HepG2 (cell line): Measurements from ENCODE around the gene WBP1. TPM values are rescaled to one million over a fixed set of nuclear protein-coding genes. Genes with fewer than 3 reads are reported as not detected.

Experiments
- AKNA ChIP-seq: sonication (generic); formaldehyde crosslinking; IDR thresholded peaks from 2 replicates; pipeline ENCODE4 v1.4.0; 2020; ENCODE audit warnings: missing genetic modification reagents, borderline replicate concordance
- ETS1 ChIP-seq: sonication (generic); formaldehyde crosslinking; IDR thresholded peaks from 2 replicates; pipeline ENCODE4 v1.4.0; 2020; ENCODE audit warnings: missing genetic modification reagents
- SKIL ChIP-seq: sonication (generic); formaldehyde crosslinking; IDR thresholded peaks from 2 replicates; pipeline ENCODE4 v1.8.0; 2022; ENCODE audit warnings: missing genetic modification reagents, mild to moderate bottlenecking, moderate library complexity, borderline replicate concordance
- ZNF124 ChIP-seq: sonication (generic); formaldehyde crosslinking; IDR thresholded peaks from 2 replicates; pipeline ENCODE4 v1.4.0; 2020; ENCODE audit warnings: missing genetic modification reagents
- ZNF432 ChIP-seq: sonication (generic); formaldehyde crosslinking; IDR thresholded peaks from 2 replicates; pipeline ENCODE4 v1.5.0; 2020; ENCODE audit warnings: missing genetic modification reagents, mild to moderate bottlenecking, borderline replicate concordance
- polyA plus RNA-seq, 8 experiments: library from polyadenylated mRNA; depleted of rRNA in 3 of 8; stranded (reverse) in 7 of 8; unstranded in 1 of 8; fragments of >200 nt; fragmentation: Illumina TruSeq in 4 of 8; extraction: Trizol in 4 of 8; gene quantifications; 2 replicates each; pipeline versions ENCODE4 v1.2.1 to v1.2.3, GENCODE V29; 2011 to 2016; ENCODE audit warnings: low read depth in 4 of 8, missing spikeins in 1 of 8, mixed read lengths in 1 of 8; ENCODE audit not compliant: insufficient read depth in 1 of 8
- total RNA-seq, 5 experiments: library from RNA; depleted of rRNA; stranded (reverse); fragments of >200 nt; fragmentation: Illumina TruSeq; extraction: Trizol; gene quantifications; 2 replicates each; pipeline ENCODE4 v1.2.3, GENCODE V29; 2016; ENCODE audit warnings: low read depth in 1 of 5
- TF ChIP-seq, protein P1 (sequence below): sonication (generic); formaldehyde crosslinking; IDR thresholded peaks from 2 replicates; pipeline ENCODE4 v1.8.0; 2022; ENCODE audit warnings: missing genetic modification reagents, low read depth, mild to moderate bottlenecking, borderline replicate concordance
- TF ChIP-seq, protein P2 (sequence below): sonication (generic); formaldehyde crosslinking; IDR thresholded peaks from 2 replicates; pipeline ENCODE4 v1.8.0; 2022; ENCODE audit warnings: low read depth, missing genetic modification reagents
- TF ChIP-seq, protein P3 (sequence below): sonication (generic); formaldehyde crosslinking; IDR thresholded peaks from 2 replicates; pipeline ENCODE4 v1.5.1; 2020; ENCODE audit warnings: mild to moderate bottlenecking, missing genetic modification reagents, moderate library complexity
- TF ChIP-seq, protein P4 (sequence below): sonication (generic); formaldehyde crosslinking; IDR thresholded peaks from 2 replicates; pipeline ENCODE4 v1.5.0; 2020; ENCODE audit warnings: mild to moderate bottlenecking, missing genetic modification reagents

The WBP1 gene
- total and polyA plus RNA-seq, 2 of the 13 experiments (the other 11 are each of a cell fraction or from before 2014, with no cell fraction given): 38.8 to 85.7 TPM

GRCh38 chr2:74441170-74441689 lies 17.0 kb upstream of the WBP1 start (continued):
- TF ChIP-seq, protein P1, sequence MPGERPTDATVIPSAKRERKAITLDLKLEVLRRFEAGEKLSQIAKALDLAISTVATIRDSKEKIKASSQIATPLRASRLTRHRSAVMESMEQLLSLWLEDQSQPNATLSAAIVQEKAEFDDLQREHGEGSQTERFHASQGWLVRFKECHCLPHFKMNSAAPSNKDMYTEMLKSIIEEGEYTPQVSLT (CRISPR knock-in tag): no peak
- TF ChIP-seq, protein P2, sequence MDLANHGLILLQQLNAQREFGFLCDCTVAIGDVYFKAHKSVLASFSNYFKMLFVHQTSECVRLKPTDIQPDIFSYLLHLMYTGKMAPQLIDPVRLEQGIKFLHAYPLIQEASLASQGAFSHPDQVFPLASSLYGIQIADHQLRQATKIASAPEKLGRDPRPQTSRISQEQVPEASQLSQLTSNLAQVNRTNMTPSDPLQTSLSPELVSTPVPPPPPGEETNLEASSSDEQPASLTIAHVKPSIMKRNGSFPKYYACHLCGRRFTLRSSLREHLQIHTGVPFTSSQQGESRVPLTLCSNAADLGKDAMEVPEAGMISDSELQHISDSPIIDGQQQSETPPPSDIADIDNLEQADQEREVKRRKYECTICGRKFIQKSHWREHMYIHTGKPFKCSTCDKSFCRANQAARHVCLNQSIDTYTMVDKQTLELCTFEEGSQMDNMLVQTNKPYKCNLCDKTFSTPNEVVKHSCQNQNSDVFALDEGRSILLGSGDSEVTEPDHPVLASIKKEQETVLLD (CRISPR knock-in tag): no peak; the same call in 1 of the 2 replicates
- TF ChIP-seq ETS1 (no peak), AKNA (CRISPR knock-in tag) (no peak), SKIL (CRISPR knock-in tag) (0 out of 2 replicates have a peak, but pooled peaks have one; percentile 5), ZNF124 (CRISPR knock-in tag) (no peak), ZNF432 (CRISPR knock-in tag) (no peak)
- TF ChIP-seq, protein P3, sequence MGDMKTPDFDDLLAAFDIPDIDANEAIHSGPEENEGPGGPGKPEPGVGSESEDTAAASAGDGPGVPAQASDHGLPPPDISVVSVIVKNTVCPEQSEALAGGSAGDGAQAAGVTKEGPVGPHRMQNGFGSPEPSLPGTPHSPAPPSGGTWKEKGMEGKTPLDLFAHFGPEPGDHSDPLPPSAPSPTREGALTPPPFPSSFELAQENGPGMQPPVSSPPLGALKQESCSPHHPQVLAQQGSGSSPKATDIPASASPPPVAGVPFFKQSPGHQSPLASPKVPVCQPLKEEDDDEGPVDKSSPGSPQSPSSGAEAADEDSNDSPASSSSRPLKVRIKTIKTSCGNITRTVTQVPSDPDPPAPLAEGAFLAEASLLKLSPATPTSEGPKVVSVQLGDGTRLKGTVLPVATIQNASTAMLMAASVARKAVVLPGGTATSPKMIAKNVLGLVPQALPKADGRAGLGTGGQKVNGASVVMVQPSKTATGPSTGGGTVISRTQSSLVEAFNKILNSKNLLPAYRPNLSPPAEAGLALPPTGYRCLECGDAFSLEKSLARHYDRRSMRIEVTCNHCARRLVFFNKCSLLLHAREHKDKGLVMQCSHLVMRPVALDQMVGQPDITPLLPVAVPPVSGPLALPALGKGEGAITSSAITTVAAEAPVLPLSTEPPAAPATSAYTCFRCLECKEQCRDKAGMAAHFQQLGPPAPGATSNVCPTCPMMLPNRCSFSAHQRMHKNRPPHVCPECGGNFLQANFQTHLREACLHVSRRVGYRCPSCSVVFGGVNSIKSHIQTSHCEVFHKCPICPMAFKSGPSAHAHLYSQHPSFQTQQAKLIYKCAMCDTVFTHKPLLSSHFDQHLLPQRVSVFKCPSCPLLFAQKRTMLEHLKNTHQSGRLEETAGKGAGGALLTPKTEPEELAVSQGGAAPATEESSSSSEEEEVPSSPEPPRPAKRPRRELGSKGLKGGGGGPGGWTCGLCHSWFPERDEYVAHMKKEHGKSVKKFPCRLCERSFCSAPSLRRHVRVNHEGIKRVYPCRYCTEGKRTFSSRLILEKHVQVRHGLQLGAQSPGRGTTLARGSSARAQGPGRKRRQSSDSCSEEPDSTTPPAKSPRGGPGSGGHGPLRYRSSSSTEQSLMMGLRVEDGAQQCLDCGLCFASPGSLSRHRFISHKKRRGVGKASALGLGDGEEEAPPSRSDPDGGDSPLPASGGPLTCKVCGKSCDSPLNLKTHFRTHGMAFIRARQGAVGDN: no peak
- TF ChIP-seq, protein P4, sequence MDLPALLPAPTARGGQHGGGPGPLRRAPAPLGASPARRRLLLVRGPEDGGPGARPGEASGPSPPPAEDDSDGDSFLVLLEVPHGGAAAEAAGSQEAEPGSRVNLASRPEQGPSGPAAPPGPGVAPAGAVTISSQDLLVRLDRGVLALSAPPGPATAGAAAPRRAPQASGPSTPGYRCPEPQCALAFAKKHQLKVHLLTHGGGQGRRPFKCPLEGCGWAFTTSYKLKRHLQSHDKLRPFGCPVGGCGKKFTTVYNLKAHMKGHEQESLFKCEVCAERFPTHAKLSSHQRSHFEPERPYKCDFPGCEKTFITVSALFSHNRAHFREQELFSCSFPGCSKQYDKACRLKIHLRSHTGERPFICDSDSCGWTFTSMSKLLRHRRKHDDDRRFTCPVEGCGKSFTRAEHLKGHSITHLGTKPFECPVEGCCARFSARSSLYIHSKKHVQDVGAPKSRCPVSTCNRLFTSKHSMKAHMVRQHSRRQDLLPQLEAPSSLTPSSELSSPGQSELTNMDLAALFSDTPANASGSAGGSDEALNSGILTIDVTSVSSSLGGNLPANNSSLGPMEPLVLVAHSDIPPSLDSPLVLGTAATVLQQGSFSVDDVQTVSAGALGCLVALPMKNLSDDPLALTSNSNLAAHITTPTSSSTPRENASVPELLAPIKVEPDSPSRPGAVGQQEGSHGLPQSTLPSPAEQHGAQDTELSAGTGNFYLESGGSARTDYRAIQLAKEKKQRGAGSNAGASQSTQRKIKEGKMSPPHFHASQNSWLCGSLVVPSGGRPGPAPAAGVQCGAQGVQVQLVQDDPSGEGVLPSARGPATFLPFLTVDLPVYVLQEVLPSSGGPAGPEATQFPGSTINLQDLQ (CRISPR knock-in tag): 0 out of 2 replicates have a peak, but pooled peaks have one; percentile 2
